RWPE2 (cell line): ENCODE measurements around the gene PLA2G2F.

ENCODE experiments used
- ATAC-seq: fragments of 200-7000 bp; cut with Tn5 transposase; 3 replicates; pipeline ENCODE4 v1.9.1; 2021; ENCODE audit warnings: low read depth
- DNase-seq: peaks from one replicate; pipeline ENCODE4 v3.0.0-alpha.2; 2020; ENCODE audit warnings: low spot score
- H3K27ac ChIP-seq: fragments of 450-650 bp; 2 replicates; pipeline ENCODE4 v1.5.1; 2017; ENCODE audit warnings: mild to moderate bottlenecking; ENCODE audit not compliant: poor library complexity, severe bottlenecking
- H3K27me3 ChIP-seq: fragments of 250-450 bp; sonication (Bioruptor Pico); 2 replicates; pipeline ENCODE4 v1.5.1; 2021; ENCODE audit warnings: mild to moderate bottlenecking, moderate library complexity; ENCODE audit not compliant: insufficient read depth, poor library complexity, severe bottlenecking
- H3K36me3 ChIP-seq: fragments of 250-450 bp; sonication (Bioruptor Pico); 2 replicates; pipeline ENCODE4 v1.5.1; 2020; ENCODE audit warnings: low read depth, mild to moderate bottlenecking, moderate library complexity
- H3K4me1 ChIP-seq: fragments of 250-450 bp; sonication (Bioruptor Pico); 2 replicates; pipeline ENCODE4 v1.5.1; 2021; ENCODE audit warnings: mild to moderate bottlenecking, moderate library complexity; ENCODE audit not compliant: insufficient read depth, poor library complexity, severe bottlenecking
- H3K4me3 ChIP-seq: fragments of 250-450 bp; sonication (Bioruptor Pico); 2 replicates; pipeline ENCODE4 v1.5.1; 2021; ENCODE audit warnings: mild to moderate bottlenecking, moderate library complexity; ENCODE audit not compliant: severe bottlenecking
- H3K9me3 ChIP-seq: fragments of 250-450 bp; sonication (Bioruptor Pico); 2 replicates; pipeline ENCODE4 v1.5.1; 2021; ENCODE audit warnings: mild to moderate bottlenecking, moderate library complexity; ENCODE audit not compliant: severe bottlenecking
- CTCF ChIP-seq: fragments of 450-650 bp; IDR thresholded peaks from one replicate; pipeline ENCODE4 v1.5.1; 2017; ENCODE audit warnings: mild to moderate bottlenecking, moderate library complexity; ENCODE audit not compliant: poor library complexity, severe bottlenecking

Gene PLA2G2F

GRCh38 chr1:20180844-20181207, 41.7 kb downstream of the PLA2G2F start:
- Histone ChIP-seq H3K27me3 (no peaks in the 10 kb centered on the region), H3K36me3 (no peaks in the 10 kb centered on the region), H3K27ac (no peak overlapping the region), H3K4me3 (no peak overlapping the region), H3K4me1 (no peaks in the 10 kb centered on the region), H3K9me3 (no peaks in the 10 kb centered on the region)
- DNase-seq (no peak), ATAC-seq (no peak)
- no peak for TF ChIP-seq CTCF

GRCh38 chr1:20182415-20182814, 43.3 kb downstream of the PLA2G2F start:
- no peaks in the 10 kb centered on the region for H3K4me1 ChIP-seq
- DNase-seq (no peak), ATAC-seq (no peak)
- H3K27me3 ChIP-seq = no peaks in the 10 kb centered on the region
- no peak overlapping the region for H3K27ac ChIP-seq
- no peaks in the 10 kb centered on the region for H3K9me3 ChIP-seq
- no peaks in the 10 kb centered on the region for H3K36me3 ChIP-seq
- no peak overlapping the region for H3K4me3 ChIP-seq
- TF ChIP-seq CTCF = no peak

- no peak for ATAC-seq
- DNase-seq = no peak
- no peak overlapping the region for H3K4me3 ChIP-seq
- H3K9me3 ChIP-seq = no peaks in the 10 kb centered on the region
- no peaks in the 10 kb centered on the region for H3K4me1 ChIP-seq
- H3K36me3 ChIP-seq = no peaks in the 10 kb centered on the region
- no peak for TF ChIP-seq CTCF
- H3K27ac ChIP-seq = no peak overlapping the region
- H3K27me3 ChIP-seq = no peaks in the 10 kb centered on the region
These were observed 43.9 kb downstream of the PLA2G2F start for GRCh38 chr1:20183035-20183434.

- ATAC-seq (no peak), DNase-seq (no peak)
- TF ChIP-seq CTCF = no peak
- Histone ChIP-seq H3K36me3 (no peaks in the 10 kb centered on the region), H3K27me3 (no peaks in the 10 kb centered on the region), H3K9me3 (no peaks in the 10 kb centered on the region), H3K27ac (no peak overlapping the region), H3K4me3 (no peak overlapping the region), H3K4me1 (no peaks in the 10 kb centered on the region)
These were observed 44.6 kb downstream of the PLA2G2F start for GRCh38 chr1:20183616-20184271.

- Histone ChIP-seq H3K27me3 (no peaks in the 10 kb centered on the region), H3K27ac (no peak overlapping the region), H3K4me1 (no peaks in the 10 kb centered on the region), H3K4me3 (no peak overlapping the region), H3K36me3 (no peaks in the 10 kb centered on the region), H3K9me3 (no peaks in the 10 kb centered on the region)
- no peak for DNase-seq
- no peak for ATAC-seq
- no peak for TF ChIP-seq CTCF
These were observed 45.4 kb downstream of the PLA2G2F start for GRCh38 chr1:20184481-20184900.
